C4-2B (cell line): ENCODE results near the gene AHI1.

ENCODE experiments used
- CTCF ChIP-seq: fragments of 450-650 bp; conservative IDR thresholded peaks from 2 replicates; pipeline ENCODE4 v1.5.1; 2017; ENCODE audit warnings: mild to moderate bottlenecking
- ZFX ChIP-seq: fragments of 450-650 bp; IDR thresholded peaks from 2 replicates; pipeline ENCODE4 v1.6.1; 2017

- no peak for TF ChIP-seq CTCF
- no peak for TF ChIP-seq ZFX
Measured at GRCh38 chr6:135261872-135262725, 235.4 kb downstream of the AHI1 start.
